Tibial nerve (tissue), 3 donors: ENCODE measurements around the gene PKP4.
"Not testable (repeated sequence)": the region's sequence is repeated elsewhere in the genome, so short reads cannot be mapped to it uniquely, and the experiment has no call there.

Experiments used
- POLR2A ChIP-seq, 2 donors: fragments of 450-650 bp; IDR thresholded peaks; one replicate each; pipeline ENCODE4 v1.6.1; 2017; ENCODE audit warnings: antibody characterized with exemption in 2 of 2, mild to moderate bottlenecking in 2 of 2, moderate library complexity in 2 of 2
- TF ChIP-seq, protein P1 (sequence below), 5 experiments: fragments of 200-600 bp in 3 of 5; fragments of 450-650 bp in 2 of 5; sonication (generic) in 3 of 5; IDR thresholded peaks; one replicate each; pipeline ENCODE4 v1.5.1; 2016 to 2019; ENCODE audit warnings: antibody characterized with exemption in 5 of 5, mild to moderate bottlenecking in 3 of 5, moderate library complexity in 2 of 5

GRCh38 chr2:158433716-158434115 is 23.0 kb upstream of the PKP4 start:
- TF ChIP-seq, protein P1, sequence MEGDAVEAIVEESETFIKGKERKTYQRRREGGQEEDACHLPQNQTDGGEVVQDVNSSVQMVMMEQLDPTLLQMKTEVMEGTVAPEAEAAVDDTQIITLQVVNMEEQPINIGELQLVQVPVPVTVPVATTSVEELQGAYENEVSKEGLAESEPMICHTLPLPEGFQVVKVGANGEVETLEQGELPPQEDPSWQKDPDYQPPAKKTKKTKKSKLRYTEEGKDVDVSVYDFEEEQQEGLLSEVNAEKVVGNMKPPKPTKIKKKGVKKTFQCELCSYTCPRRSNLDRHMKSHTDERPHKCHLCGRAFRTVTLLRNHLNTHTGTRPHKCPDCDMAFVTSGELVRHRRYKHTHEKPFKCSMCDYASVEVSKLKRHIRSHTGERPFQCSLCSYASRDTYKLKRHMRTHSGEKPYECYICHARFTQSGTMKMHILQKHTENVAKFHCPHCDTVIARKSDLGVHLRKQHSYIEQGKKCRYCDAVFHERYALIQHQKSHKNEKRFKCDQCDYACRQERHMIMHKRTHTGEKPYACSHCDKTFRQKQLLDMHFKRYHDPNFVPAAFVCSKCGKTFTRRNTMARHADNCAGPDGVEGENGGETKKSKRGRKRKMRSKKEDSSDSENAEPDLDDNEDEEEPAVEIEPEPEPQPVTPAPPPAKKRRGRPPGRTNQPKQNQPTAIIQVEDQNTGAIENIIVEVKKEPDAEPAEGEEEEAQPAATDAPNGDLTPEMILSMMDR (IDR thresholded peaks at IDR 0.05): not testable (repeated sequence)
- TF ChIP-seq POLR2A (IDR thresholded peaks at IDR 0.05): not testable (repeated sequence)
